Measurements from ENCODE around the gene VSTM4. TPM values are rescaled to one million over a fixed set of nuclear protein-coding genes. Genes with fewer than 3 reads are reported as not detected.

The VSTM4 gene
- total RNA-seq, 1 experiment from 2014 or later, result 0.72 TPM

GRCh38 chr10:49015700-49016099 lies 99.6 kb downstream of the VSTM4 start:
- no peaks in the 10 kb centered on the region for H3K36me3 Mint-ChIP-seq
- CTCF ChIA-PET, result no interaction called here
- peaks cover 10% of the 10 kb centered on the region for H3K4me1 Mint-ChIP-seq
- POLR2A ChIA-PET, result no interaction called here
- no peak for DNase-seq (ENCODE audit: low spot score)
- no peaks in the 10 kb centered on the region for H3K9me3 Mint-ChIP-seq
- no peak for ATAC-seq
- TF ChIP-seq ZNF512 (CRISPR knock-in tag; IDR thresholded peaks at IDR 0.05; ENCODE audit: borderline replicate concordance) (no peak), ESRRA (CRISPR knock-in tag; IDR thresholded peaks at IDR 0.05; ENCODE audit: borderline replicate concordance) (no peak), FOXP4 (CRISPR knock-in tag; IDR thresholded peaks at IDR 0.05) (no peak), ZNF232 (CRISPR knock-in tag; IDR thresholded peaks at IDR 0.05) (no peak), ATF3 (CRISPR knock-in tag; conservative IDR thresholded peaks at IDR 0.05) (no peak), OVOL2 (CRISPR knock-in tag; IDR thresholded peaks at IDR 0.05; ENCODE audit: borderline replicate concordance) (no peak), JAZF1 (CRISPR knock-in tag; IDR thresholded peaks at IDR 0.05) (no peak), STAT6 (CRISPR knock-in tag; conservative IDR thresholded peaks at IDR 0.05; ENCODE audit: low read depth) (no peak), MLX (CRISPR knock-in tag; IDR thresholded peaks at IDR 0.05) (no peak), CREB1 (CRISPR knock-in tag; IDR thresholded peaks at IDR 0.05) (no peak), CREM (CRISPR knock-in tag; IDR thresholded peaks at IDR 0.05) (no peak)
- H3K27me3 Mint-ChIP-seq (ENCODE audit: low read depth), result no peaks in the 10 kb centered on the region
- no peak overlapping the region for H3K4me3 Mint-ChIP-seq
- no peak overlapping the region for H3K27ac Mint-ChIP-seq

GRCh38 chr10:49012603-49013002 lies 102.7 kb downstream of the VSTM4 start:
- TF ChIP-seq KAT7 (CRISPR knock-in tag; IDR thresholded peaks at IDR 0.05; ENCODE audit: borderline replicate concordance) (no peak), ZNF425 (CRISPR knock-in tag; conservative IDR thresholded peaks at IDR 0.05) (no peak), CREB1 (CRISPR knock-in tag; IDR thresholded peaks at IDR 0.05) (no peak), RORB (CRISPR knock-in tag; IDR thresholded peaks at IDR 0.05) (no peak), GABPB1 (CRISPR knock-in tag; IDR thresholded peaks at IDR 0.05) (no peak), ERG (CRISPR knock-in tag; IDR thresholded peaks at IDR 0.05) (no peak), MLX (CRISPR knock-in tag; IDR thresholded peaks at IDR 0.05) (no peak), NFATC4 (CRISPR knock-in tag; IDR thresholded peaks at IDR 0.05) (no peak), OVOL2 (CRISPR knock-in tag; IDR thresholded peaks at IDR 0.05; ENCODE audit: borderline replicate concordance) (no peak), CREM (CRISPR knock-in tag; IDR thresholded peaks at IDR 0.05) (no peak)
- H3K36me3 Mint-ChIP-seq, result no peaks in the 10 kb centered on the region
- H3K4me3 Mint-ChIP-seq, result no peak overlapping the region
- DNase-seq (ENCODE audit: low spot score) (no peak), ATAC-seq (peak; percentile 41; the same call in 1 of the 2 replicates)
- H3K27me3 Mint-ChIP-seq (ENCODE audit: low read depth), result no peaks in the 10 kb centered on the region
- no peak overlapping the region for H3K27ac Mint-ChIP-seq
- peaks cover 10% of the 10 kb centered on the region for H3K4me1 Mint-ChIP-seq
- no peaks in the 10 kb centered on the region for H3K9me3 Mint-ChIP-seq
- ChIA-PET POLR2A (no interaction called here), CTCF (interaction anchor here (1.7 kb wide), 1 partner anchor 11 kb away, joined by 6 read pairs; no protein-coding TSS in a partner anchor)

Measured in WTC11 (cell line).